HG03460 (cell line): Measurements from ENCODE around the gene BOD1L1.

ENCODE experiments used
- ATAC-seq: cut with Tn5 transposase; IDR thresholded peaks from one replicate; pipeline ENCODE4 v1.9.1; 2021; ENCODE audit not compliant: unreplicated experiment

Gene BOD1L1

DNA sequence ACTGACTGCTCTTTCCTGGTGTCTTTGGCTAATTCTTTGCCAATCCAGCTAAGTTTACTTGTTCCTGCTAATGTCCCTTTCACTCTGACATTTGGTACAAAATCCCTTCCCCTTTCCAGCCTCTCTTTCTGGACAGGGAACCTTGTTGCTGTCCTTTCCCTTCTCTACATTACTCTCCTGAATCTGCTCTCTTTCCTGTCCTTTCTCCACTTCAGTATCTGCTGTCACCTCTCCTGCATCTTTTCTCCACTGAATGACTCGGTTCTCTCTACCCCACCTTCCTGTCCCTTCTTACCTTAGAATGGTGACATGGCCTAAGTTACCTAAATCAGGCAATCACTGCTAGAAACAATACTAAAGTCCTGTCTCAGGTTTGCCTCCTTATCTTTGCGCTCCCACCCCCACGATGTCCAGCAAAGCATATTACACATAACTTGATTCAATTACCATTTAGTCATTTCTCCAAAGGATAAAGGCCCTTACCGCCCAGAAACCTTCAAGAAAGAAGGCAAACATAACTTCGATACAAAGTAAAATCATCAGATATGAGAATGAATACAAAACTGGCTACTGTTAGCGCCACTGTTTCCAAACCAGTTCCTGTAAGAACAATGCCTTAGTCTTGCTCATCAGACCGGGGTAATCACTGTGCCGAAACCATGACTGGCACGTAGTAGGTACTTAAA, 890 bp downstream of the BOD1L1 start:
- ATAC-seq: no peak

DNA sequence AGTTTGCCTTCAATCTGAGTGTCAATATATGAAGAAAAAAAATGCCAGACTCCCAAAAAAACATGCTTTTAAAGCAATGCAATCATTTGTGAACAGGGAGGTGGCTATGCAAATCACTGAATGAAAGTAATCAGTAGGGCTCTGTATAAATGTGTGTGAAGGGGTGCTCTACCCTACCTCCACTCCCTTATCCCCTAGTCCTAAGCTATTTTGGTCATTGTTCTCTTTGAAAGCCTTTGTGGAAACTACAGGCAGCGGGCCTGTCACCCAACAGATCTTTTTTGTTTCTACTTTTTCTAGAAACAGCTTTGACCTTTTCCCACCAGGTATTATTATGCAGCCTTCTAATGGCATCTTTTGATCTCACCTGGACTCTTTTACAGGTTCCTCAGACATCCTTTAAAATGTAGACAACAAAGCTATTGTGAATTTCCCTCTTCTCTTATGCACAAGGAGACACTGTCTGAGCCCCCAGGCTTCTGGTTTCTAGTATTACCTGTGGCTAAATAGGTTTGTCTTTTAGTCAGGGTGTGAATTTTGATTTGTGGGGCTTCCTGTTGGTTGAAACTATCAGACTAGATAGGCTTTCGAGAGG, 9.2 kb downstream of the BOD1L1 start:
- ATAC-seq: no peak

DNA sequence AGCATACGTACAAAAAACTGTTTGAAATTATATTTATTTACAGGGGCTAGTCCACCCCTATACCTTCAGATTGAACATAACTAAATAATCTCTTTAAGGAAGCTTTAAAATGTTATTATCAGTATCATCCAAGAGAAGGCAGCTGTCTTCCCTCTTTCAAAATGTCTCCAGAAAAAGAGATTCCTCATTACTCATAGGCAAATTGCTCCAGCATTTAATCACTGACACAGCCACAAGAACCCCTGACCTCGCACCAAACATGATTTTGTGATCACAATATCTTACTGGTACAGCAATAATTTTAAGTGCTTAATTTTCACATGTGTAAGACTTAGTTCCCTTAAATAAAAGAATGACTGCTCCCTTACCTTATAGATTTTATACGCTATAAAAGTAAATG, 9.7 kb downstream of the BOD1L1 start:
- ATAC-seq: no peak

DNA sequence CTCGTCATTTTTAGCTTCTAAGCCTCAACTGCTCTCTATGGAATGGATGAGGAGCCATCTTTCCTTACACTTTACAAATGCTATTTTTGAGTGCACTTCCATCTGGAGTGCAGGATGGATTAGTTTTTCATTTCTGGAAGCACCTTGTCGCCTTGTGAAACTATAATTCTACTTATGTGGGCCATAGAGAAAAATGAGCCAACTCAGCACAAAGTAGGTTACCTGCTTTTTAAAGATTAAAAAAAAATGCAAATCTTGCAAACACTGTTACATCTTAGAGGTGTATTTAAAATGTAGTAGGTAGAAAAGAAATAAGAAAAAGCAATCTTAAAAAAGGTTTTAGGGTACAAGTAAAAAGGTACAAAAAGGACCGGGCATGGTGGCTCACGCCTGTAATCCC, 10.9 kb downstream of the BOD1L1 start:
- no peak for ATAC-seq

DNA sequence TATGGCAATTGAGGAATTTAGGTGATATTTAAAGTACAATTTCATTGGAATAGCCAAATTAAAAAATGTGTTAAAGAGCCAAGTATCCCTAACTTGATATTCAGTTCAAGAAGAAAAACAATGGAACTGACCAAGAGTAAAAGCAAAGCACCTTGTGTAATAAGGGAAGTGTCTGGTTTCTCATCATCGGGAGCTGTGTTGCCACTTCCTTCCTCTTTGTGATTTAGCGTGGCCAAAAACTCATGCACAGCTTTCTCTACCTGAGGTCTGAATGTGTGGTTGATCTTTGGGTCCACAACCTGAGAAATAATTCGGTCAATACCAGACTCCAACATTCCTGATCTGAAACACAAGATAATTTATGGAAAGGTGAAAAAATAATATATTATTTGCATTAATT, 12.4 kb downstream of the BOD1L1 start:
- ATAC-seq: peak; percentile 66

DNA sequence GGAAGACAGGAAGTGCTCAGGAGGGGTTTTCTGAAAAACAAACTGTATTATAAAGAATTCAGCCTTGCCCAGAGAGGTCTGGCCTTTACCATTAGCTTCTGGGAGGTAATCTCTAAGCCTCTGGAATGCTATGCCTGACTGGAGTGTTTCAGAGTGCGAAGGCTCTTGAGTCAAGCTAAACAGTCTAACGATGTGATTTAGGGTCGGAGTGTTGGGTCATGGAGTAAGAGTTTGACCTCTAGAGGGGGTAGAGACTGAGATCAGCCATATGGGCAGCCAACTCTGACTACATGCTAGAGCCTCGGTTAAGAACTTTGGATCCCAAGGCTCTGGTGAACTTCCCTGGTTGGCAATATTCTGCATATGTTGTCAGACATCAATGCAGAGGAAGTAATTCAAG, 15.0 kb downstream of the BOD1L1 start:
- no peak for ATAC-seq

DNA sequence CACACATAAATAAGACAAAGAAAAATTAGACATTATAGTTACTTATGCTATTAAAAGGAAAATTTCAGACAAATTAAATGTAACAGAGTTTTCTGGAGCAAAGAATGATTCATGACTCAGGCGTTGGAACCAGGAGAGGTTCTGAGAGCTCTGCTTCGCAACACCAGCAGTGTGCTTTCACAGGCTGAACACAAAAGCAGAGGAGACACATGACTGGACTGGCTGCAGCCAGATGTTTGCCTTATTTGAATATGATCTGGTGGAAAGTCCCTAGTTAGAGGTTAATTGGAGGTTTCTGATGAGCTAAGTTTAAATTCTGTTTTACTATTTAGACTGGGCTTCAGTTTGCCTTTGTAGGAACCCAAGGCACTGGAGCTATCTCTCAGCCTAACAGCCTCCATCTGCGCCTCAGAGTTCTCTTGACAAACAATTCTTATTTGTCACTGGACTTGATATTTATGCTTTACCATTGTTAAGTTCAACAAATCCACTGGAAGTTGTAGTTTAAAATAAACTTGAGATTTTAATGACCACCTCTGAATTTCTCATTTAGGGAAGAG, 16.2 kb downstream of the BOD1L1 start:
- peak; percentile 95 for ATAC-seq

DNA sequence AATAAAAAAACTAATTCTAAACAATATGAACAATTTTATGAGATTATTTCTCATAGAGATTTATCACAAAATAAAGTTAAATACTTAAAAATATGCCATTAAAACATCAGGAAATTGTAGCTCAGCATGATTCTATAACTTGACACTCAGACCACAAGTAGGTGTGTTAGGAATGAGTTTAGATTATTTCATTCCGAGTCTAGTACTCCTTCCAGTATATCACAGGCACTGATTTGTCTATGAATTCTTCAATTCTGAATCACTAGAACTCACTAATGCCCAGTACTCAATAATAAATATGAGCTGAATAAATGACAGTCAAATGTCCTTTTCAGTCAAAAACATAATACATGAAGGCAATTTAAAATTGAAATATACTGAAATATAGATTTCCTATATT, 22.2 kb downstream of the BOD1L1 start:
- no peak for ATAC-seq

DNA sequence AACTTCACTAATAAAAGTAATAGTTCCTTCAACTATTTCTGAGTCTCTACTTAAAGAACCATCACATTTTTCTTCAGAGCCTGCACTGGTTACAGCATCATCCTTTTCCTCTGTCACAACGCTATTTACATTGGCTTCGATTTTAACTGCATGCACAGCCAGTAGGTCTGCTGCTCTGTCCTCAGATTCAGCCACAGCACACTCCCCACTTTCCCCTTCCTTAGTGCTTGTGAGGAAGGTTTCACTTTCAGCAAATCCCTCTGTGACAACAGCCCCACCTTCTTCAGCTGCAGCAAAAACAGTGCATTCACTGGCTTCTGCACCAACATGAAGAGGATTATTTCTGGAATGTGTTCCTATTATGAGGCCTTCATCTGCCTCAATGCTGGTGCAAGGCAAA, 25.7 kb downstream of the BOD1L1 start:
- ATAC-seq: no peak

DNA sequence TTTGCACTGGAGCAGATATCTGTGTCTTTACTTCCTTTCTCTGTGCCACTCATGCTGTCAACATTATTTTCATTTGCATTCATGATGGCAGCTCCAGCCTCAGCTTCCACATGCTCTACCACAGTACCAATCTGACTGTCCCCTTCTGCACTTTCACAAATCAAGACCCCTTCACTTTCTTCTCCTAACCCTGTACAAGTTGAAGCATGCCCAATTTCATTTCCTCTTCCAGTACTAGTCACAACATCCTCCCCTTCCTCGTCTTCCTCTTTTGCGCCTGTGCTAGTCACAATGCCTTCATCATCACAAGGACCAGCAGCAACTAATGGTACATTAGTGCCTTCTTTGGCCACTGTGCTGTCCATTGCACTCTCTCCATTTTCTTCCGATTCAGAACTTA, 26.5 kb downstream of the BOD1L1 start:
- ATAC-seq: peak; percentile 59

DNA sequence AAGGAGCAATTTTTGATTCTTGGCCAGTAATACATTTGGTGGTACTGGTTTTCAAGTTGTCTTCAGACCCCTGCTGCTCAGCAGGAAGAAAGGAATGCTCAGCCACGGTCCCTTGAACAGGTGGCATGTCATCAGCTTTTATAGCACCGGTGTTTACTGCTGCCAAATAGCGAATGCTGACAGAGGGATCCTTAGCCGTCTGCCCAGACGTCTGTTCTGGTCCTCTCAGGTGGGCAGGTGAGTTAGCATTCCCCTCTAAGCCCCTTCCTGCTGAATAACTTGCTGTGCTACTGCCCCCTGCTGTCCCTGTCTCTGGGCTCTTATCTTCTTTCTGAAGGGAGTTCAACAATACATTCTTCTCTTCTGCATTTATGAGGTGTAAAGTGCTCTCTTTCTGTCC, 28.4 kb downstream of the BOD1L1 start:
- ATAC-seq: no peak

DNA sequence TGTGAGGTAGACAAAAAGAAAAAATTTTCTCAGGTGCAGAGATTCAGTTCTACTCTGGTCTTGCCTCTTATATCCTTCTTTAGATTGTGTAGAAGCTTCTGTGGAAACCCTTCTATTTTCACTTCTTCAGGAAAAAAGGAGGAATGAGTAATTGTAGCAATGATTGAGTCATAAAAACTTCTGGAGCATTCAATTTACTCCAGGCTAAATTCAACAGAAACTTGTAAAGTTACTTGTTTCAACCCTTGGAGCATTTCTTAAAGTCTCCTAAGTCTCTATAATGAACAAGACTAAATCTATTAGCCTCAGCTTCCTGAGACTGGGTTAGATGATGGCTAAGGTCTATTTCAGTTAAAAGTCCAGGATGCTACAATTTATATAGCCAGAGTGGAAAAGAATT, 29.9 kb downstream of the BOD1L1 start:
- no peak for ATAC-seq

DNA sequence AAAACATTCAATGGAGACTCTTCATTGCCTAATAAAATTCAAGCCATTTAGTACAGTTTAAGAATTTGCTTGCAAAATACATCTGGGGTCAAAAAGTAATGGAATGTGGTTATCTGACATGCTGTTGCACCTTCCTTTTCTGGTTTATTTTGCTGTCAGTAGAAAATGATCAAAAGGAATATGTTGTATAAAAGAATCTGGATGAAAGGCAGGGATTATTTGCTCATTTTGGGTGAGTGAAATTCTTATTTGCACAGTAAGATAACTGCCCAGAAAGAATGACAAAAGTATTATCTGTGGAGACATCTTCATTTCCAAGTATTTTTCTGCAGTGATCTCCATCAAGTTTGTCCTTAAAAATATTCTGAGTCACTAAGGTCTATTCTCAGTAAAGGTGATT, 30.4 kb downstream of the BOD1L1 start:
- no peak for ATAC-seq

DNA sequence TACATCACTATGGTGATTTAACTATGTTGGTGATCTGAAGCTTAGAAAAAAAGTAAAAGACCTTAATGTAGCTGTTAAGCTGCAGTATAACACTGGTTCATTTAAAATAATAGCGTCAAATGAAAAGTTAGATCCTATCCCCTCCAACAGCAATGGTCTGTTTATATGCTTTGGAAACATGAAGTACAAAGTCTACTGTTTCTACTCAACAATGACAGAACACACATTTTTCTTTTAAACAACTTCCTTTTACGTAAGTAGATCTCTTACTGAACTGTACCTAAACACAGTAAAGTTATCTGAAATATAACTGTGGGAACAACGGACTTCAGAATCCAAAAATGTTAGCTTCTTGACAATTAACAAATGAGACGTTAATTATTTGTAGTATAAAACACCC, 35.3 kb downstream of the BOD1L1 start:
- ATAC-seq: no peak

DNA sequence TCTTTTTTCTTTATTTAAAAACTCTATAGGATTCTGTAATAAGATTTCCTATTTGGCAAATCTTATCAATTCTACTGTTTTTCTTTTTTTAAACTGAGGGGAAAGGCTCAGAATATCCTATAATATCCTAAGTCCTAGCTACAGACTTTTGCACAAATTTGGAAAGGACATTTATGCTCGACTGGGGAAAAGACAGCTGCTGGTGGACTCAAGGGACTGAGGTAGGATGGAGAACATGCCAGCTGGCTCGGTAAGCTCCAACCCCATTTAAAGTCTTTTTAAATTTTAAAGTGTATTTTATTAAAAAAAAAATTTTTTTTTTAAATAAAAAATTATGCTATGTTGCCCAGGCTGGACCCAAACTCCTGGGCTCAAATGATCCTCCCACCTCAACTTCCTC, 36.8 kb downstream of the BOD1L1 start:
- no peak for ATAC-seq

DNA sequence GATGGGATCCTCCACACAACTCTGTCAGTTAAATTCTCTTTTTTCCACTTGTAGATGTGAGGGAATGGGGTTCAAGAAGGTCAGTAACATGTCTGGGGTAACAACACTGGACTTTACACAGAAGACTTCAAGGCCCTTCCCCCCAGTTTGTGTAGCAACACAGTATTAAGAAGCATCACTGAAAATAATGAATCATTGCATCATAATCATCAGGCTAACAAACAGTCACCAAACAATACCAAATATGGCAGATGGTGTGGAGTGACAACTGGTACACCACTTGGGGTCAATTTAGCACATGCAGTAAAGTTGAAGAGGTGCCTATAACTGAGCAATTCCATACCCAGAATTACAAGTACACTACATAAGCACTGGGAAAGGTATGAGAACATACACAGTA, 38.6 kb downstream of the BOD1L1 start:
- no peak for ATAC-seq

DNA sequence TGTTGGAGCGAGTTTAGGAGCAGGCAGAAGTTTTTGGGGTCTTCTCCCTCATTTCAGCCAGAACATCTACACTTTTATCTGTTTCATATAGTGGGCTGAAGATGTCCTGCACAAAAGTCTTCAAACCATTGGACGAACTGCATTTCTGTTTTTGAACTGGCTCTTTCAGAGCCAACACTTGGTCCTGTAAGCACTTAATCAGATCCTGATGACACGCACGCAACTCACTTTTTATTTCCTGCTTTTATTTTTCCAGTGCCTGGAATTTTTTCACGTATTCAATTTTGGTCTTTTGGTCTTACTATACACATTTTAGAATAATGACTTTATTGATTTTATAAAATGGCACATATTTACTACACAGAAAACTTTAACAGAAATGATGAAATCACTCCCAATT, 43.0 kb downstream of the BOD1L1 start:
- no peak for ATAC-seq

DNA sequence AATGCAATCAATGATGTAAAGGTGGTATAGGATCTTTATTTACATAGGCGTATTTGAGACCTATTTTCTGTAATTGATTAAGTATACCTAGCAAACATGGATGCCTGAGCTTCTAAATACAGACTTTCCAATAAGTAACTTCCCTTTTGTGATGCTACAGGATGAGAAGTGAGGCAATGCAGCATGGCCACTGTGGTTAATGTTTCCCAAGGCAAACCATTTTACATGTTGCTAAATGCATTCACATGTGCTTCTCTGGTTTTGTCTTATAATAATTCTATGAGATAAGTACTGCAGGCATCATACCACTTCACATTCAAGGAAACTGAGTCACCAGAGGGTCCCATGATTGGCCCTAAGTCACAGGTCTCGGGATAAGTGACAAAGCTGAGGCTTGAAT, 47.5 kb downstream of the BOD1L1 start:
- ATAC-seq: no peak

DNA sequence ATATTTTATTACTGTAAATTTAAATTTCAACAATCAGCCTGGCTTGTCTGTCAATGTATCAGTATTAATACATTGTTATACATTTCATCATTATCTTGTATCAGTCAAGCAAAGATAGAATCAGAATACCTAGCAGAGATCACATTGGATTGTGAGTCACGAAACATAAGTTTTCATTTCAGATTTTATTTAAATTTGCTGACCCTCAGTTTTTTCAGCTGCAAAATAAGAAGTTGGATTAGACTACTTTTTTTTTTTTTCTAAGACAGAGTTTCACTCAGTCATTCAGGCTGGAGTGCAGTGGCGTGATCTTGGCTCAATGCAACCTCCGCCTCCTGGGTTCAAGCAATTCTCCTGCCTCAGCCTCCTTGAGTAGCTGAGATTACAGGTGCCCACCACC, 49.9 kb downstream of the BOD1L1 start:
- no peak for ATAC-seq

DNA sequence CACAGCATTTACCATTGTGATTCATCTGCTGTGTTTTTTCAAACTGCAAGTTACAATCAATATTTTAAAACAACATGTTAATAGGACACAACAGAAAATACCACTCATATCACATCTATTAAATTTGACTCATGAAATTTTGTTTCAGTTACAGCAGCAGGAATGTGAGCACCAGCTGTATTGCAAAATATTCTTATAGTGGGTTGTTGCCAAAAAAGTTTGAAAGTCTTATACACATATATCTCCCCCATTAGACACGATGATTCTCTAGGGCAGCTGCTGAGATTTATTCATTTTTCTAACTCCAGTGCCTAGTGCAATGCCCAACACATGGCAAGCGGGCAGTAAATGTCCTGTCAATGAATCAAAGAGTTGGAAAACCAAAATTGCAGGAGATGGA, 56.6 kb downstream of the BOD1L1 start:
- no peak for ATAC-seq

DNA sequence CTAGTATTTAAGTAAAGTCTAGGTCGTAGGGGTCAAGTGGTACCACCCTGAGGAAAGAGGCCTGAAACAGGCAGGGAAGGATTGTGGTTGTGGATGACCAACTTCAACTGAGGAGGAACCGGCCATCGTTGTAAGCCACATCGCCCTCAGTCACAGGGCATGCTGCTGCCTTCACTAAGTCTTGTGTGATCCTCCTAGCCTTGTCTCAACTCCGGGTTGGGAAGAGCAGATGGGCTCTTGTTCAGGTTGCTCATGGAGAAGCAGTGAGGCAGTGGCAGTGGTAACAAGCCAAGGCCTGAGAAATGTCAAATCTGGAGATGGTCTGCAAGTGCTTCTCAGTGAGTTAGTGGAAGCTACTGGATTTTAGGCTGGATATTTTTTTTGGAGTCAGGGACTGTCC, 60.4 kb downstream of the BOD1L1 start:
- no peak for ATAC-seq

DNA sequence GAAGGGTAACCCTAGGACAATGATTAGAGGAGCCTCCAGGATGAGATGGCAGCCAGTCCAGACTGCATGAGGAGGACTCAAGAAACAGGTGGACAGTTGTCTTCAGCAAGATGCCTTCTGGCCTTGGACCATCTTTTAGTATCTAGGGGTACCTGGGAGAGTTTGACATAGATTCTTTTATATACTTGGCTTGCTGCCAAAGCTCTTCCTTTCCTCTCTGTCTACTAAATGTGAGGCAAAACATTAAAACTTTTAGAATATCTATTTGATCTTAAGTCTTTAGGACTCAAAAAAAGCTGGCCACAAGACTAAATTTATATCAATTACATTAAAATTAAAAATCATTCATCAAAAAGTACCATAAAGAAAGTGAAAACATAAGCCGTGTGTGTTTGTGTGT, 64.6 kb downstream of the BOD1L1 start:
- ATAC-seq: no peak

DNA sequence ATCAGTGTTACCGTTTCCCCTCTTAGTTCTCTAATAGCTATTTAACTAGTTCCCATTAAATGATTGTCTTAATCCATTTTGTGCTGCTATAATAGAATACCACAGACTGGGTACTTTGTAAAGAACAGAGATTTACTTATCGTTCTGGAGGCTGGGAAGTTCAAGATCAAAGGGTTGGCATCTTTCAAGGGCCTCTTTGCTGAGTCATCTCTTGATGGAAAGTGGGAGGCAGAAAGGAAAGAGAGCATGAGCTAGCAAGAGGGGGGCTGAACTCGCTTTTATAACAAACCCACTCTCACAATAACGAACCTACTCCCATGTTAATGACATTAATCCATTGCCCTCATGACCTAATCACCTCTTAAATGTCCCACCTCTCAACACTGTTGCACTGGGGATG, 65.9 kb downstream of the BOD1L1 start:
- no peak for ATAC-seq
